Measurements from ENCODE around the gene COQ8A.
"Not testable (repeated sequence)": the region's sequence is repeated elsewhere in the genome, so short reads cannot be mapped to it uniquely, and the experiment has no call there.

DNA sequence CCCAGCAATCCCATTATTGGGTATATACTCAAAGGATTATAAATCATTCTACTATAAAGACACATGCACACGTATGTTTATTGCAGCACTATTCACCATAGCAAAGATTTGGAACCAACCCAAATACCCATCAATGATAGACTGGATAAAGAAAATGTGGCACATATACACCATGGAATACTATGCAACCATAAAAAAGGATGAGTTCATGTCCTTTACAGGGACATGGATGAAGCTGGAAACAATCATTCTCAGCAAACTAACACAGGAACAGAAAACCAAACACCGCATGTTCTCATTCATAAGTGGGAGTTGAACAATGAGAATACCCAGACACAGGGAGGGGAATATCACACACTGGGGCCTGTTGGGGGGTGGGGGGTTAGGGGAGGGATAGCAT is 59.5 kb downstream of the COQ8A start:
- TF ChIP-seq EP300 (IDR thresholded peaks at IDR 0.05; ENCODE audit: borderline replicate concordance in 1 of 2, control insufficient read depth in 1 of 2, low read depth in 2 of 2, low read length in 2 of 2); RFX5 (IDR thresholded peaks at IDR 0.05; ENCODE audit: low read depth, low read length); BRCA1 (IDR thresholded peaks at IDR 0.05; ENCODE audit: low read depth, low read length); IKZF1 (conservative IDR thresholded peaks at IDR 0.05): not testable (repeated sequence)
- TF ChIP-seq, protein P1, sequence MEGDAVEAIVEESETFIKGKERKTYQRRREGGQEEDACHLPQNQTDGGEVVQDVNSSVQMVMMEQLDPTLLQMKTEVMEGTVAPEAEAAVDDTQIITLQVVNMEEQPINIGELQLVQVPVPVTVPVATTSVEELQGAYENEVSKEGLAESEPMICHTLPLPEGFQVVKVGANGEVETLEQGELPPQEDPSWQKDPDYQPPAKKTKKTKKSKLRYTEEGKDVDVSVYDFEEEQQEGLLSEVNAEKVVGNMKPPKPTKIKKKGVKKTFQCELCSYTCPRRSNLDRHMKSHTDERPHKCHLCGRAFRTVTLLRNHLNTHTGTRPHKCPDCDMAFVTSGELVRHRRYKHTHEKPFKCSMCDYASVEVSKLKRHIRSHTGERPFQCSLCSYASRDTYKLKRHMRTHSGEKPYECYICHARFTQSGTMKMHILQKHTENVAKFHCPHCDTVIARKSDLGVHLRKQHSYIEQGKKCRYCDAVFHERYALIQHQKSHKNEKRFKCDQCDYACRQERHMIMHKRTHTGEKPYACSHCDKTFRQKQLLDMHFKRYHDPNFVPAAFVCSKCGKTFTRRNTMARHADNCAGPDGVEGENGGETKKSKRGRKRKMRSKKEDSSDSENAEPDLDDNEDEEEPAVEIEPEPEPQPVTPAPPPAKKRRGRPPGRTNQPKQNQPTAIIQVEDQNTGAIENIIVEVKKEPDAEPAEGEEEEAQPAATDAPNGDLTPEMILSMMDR (IDR thresholded peaks at IDR 0.05 in 2 of 3, conservative IDR thresholded peaks at IDR 0.05 in 1 of 3; ENCODE audit: control insufficient read depth in 2 of 3, extremely low read depth in 1 of 3, insufficient read depth in 1 of 3, low read depth in 3 of 3, low read length in 3 of 3): not testable (repeated sequence)
- TF ChIP-seq, protein P2, sequence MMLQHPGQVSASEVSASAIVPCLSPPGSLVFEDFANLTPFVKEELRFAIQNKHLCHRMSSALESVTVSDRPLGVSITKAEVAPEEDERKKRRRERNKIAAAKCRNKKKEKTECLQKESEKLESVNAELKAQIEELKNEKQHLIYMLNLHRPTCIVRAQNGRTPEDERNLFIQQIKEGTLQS (IDR thresholded peaks at IDR 0.05; ENCODE audit: borderline replicate concordance, extremely low read depth, low read depth, low read length): not testable (repeated sequence)

Data from GM12878 (cell line).